PC-9 (cell line): ENCODE results near the gene AHDC1. TPM values are rescaled to one million over a fixed set of nuclear protein-coding genes. Genes with fewer than 3 reads are reported as not detected.
A peak's percentile ranks its signal among the peaks of the same experiment; 100 is the strongest.

Experiments
- BruUV-seq: library from RNA; stranded (reverse); fragments of 400-500 nt; replicated peaks from 2 replicates; lab custom pipeline; 2021; lab: Mats Ljungman, UMichigan
- CTCF ChIA-PET: fragments of 300-600 bp; sonication (Branson Sonifier 250); formaldehyde crosslinking; loops from one replicate; lab custom pipeline; 2022; ENCODE audit warnings: antibody characterized with exemption; lab: Charles Lee
- POLR2A ChIA-PET: fragments of 300-600 bp; sonication (Branson Sonifier 250); formaldehyde crosslinking; loops from one replicate; lab custom pipeline; 2022; ENCODE audit warnings: antibody characterized with exemption; ENCODE audit not compliant: unreplicated experiment; lab: Charles Lee
- DNase-seq, 2 experiments: peaks; one replicate each; pipeline versions ENCODE4 v3.0.0 to v3.0.0-alpha.2; 2015 to 2022; ENCODE audit warnings: mixed read lengths in 1 of 2
- H2AFZ ChIP-seq: fragments of 200-600 bp; sonication (generic); 2 replicates; pipeline ENCODE4 v1.8.1; 2017; ENCODE audit warnings: antibody characterized with exemption
- H3F3A ChIP-seq: fragments of 200-600 bp; sonication (generic); 2 replicates; pipeline ENCODE4 v1.8.1; 2017; ENCODE audit warnings: antibody characterized with exemption, mild to moderate bottlenecking, low read depth; ENCODE audit not compliant: insufficient read depth
- H3K27ac ChIP-seq: fragments of 200-600 bp; sonication (generic); 2 replicates; pipeline ENCODE4 v1.6.1; 2016; ENCODE audit warnings: mixed run types
- H3K27me3 ChIP-seq: fragments of 200-600 bp; sonication (generic); 2 replicates; pipeline ENCODE4 v1.6.1; 2016; ENCODE audit warnings: low read depth, mixed run types; ENCODE audit not compliant: insufficient read depth
- H3K36me3 ChIP-seq: fragments of 200-600 bp; sonication (generic); 2 replicates; pipeline ENCODE4 v1.6.1; 2016; ENCODE audit warnings: low read depth, mixed run types
- H3K4me1 ChIP-seq: fragments of 200-600 bp; sonication (generic); replicated peaks from 2 replicates; pipeline ENCODE4 v1.6.1; 2016; ENCODE audit warnings: mixed run types; ENCODE audit not compliant: insufficient read depth
- H3K4me2 ChIP-seq: fragments of 200-600 bp; sonication (generic); 2 replicates; pipeline ENCODE4 v1.6.1; 2017; ENCODE audit warnings: mixed run types
- H3K4me3 ChIP-seq: fragments of 200-600 bp; sonication (generic); 2 replicates; pipeline ENCODE4 v1.6.1; 2016; ENCODE audit warnings: mixed run types
- H3K79me2 ChIP-seq: fragments of 200-600 bp; sonication (generic); 2 replicates; pipeline ENCODE4 v1.6.1; 2017; ENCODE audit warnings: low read depth, mixed run types
- H3K9me2 ChIP-seq: fragments of 200-600 bp; sonication (generic); 2 replicates; pipeline ENCODE4 v1.8.1; 2017; ENCODE audit warnings: mild to moderate bottlenecking; ENCODE audit not compliant: insufficient read depth
- H3K9me3 ChIP-seq: fragments of 200-600 bp; sonication (generic); 2 replicates; pipeline ENCODE4 v1.8.1; 2016; ENCODE audit warnings: low read depth; ENCODE audit not compliant: insufficient read depth
- H4K20me1 ChIP-seq: fragments of 200-600 bp; sonication (generic); 2 replicates; pipeline ENCODE4 v1.8.1; 2017; ENCODE audit not compliant: insufficient read depth
- CTCF ChIP-seq: fragments of 200-600 bp; sonication (generic); conservative IDR thresholded peaks from 2 replicates; pipeline ENCODE4 v1.6.1; 2017; ENCODE audit warnings: mixed run types, antibody characterized with exemption, mild to moderate bottlenecking, moderate library complexity
- EZH2 ChIP-seq: fragments of 200-600 bp; sonication (generic); IDR thresholded peaks from 2 replicates; pipeline ENCODE4 v1.8.0; 2017; ENCODE audit warnings: antibody characterized with exemption, low read depth
- intact Hi-C: fragments of 100-400 bp; cut with micrococcal nuclease; formaldehyde crosslinking; loops from one replicate; pipeline ENCODE4 v1.10.0; 2022; ENCODE audit not compliant: unreplicated experiment
- total RNA-seq: library from RNA; stranded (reverse); gene quantifications from 2 replicates; pipeline ENCODE4 v1.2.3, GENCODE V29; 2021

Gene AHDC1
- total RNA-seq, 1 experiment from 2014 or later, result 48.8 TPM

GRCh38 chr1:27605796-27606707 is 2.1 kb upstream of the AHDC1 start:
- CTCF ChIA-PET, result interaction anchor here (0.5 to 3.6 kb wide), 8 partner anchors 11 to 488 kb away, joined by 3 to 31 read pairs (median 6); no protein-coding TSS in a partner anchor
- TF ChIP-seq CTCF (peak; percentile 90), EZH2 (no peak)
- Histone ChIP-seq H3K9me2 (no peaks in the 10 kb centered on the region), H3K4me3 (no peak overlapping the region), H2AFZ (no peak overlapping the region), H3K9me3 (no peaks in the 10 kb centered on the region), H3K4me2 (no peak overlapping the region), H3K27ac (no peak overlapping the region), H4K20me1 (peaks cover 5% of the 10 kb centered on the region), H3K79me2 (peaks cover 21% of the 10 kb centered on the region), H3K27me3 (no peaks in the 10 kb centered on the region), H3K4me1 (peaks cover 13% of the 10 kb centered on the region), H3F3A (peaks cover 3% of the 10 kb centered on the region; the same call in 1 of the 2 replicates), H3K36me3 (no peaks in the 10 kb centered on the region)
- POLR2A ChIA-PET, result interaction anchor here (0.5 kb wide), 1 partner anchor 154 kb away, joined by 19 read pairs; no protein-coding TSS in a partner anchor
- BruUV-seq, result no TSS peak
- peak in 1 of 2 experiments; percentile 33 for DNase-seq
- intact Hi-C loops, result loop anchor here (1.0 to 2.0 kb wide), 2 partner anchors 203 to 305 kb away; no protein-coding TSS in a partner anchor

GRCh38 chr1:27605300-27605766 is 1.4 kb upstream of the AHDC1 start:
- no peaks in the 10 kb centered on the region for H3K9me3 ChIP-seq
- peaks cover 13% of the 10 kb centered on the region for H3K4me1 ChIP-seq
- intact Hi-C loops, result no loop called here
- H3K27me3 ChIP-seq, result no peaks in the 10 kb centered on the region
- no peaks in the 10 kb centered on the region for H3K36me3 ChIP-seq
- BruUV-seq, result no TSS peak
- H3K79me2 ChIP-seq, result peaks cover 28% of the 10 kb centered on the region
- peaks cover 6% of the 10 kb centered on the region for H4K20me1 ChIP-seq
- peaks cover 3% of the 10 kb centered on the region; the same call in 1 of the 2 replicates for H3F3A ChIP-seq
- no peak overlapping the region for H3K4me3 ChIP-seq
- no peak overlapping the region for H3K27ac ChIP-seq
- H3K9me2 ChIP-seq, result no peaks in the 10 kb centered on the region
- H3K4me2 ChIP-seq, result no peak overlapping the region
- H2AFZ ChIP-seq, result no peak overlapping the region
- DNase-seq, result no peak
- TF ChIP-seq EZH2, result no peak
- ChIA-PET CTCF (interaction anchor here (0.5 to 3.6 kb wide), 3 partner anchors 48 to 189 kb away, joined by 3 to 31 read pairs (median 4); no protein-coding TSS in a partner anchor), POLR2A (no interaction called here)

- POLR2A ChIA-PET, result interaction anchor here (0.5 to 1.0 kb wide), 3 partner anchors 48 to 202 kb away, joined by 9 to 12 read pairs (median 10); no protein-coding TSS in a partner anchor
- intact Hi-C loops, result loop anchor here (5.0 kb wide), 1 partner anchor 187 kb away; no protein-coding TSS in a partner anchor
Observed at GRCh38 chr1:27604579-27605299, 795 bp upstream of the AHDC1 start.

More at GRCh38 chr1:27604579-27605299, 795 bp upstream of the AHDC1 start:
- H3K27ac ChIP-seq, result no peak overlapping the region
- no peaks in the 10 kb centered on the region for H3K9me3 ChIP-seq
- H3K27me3 ChIP-seq, result no peaks in the 10 kb centered on the region
- BruUV-seq, result no TSS peak
- H2AFZ ChIP-seq, result peak overlapping the region; percentile 75; the same call in 1 of the 2 replicates
- peaks cover 13% of the 10 kb centered on the region for H3K4me1 ChIP-seq
- CTCF ChIA-PET, result interaction anchor here (0.5 to 3.6 kb wide), 4 partner anchors 48 to 188 kb away, joined by 3 to 31 read pairs (median 6); no protein-coding TSS in a partner anchor
- TF ChIP-seq CTCF, result no peak
- no peak for TF ChIP-seq EZH2
- no peak for DNase-seq
- peak overlapping the region; percentile 90 for H3K4me2 ChIP-seq
- H4K20me1 ChIP-seq, result peaks cover 12% of the 10 kb centered on the region
- peak overlapping the region; percentile 71; the same call in 1 of the 2 replicates for H3K4me3 ChIP-seq
- no peaks in the 10 kb centered on the region for H3K9me2 ChIP-seq
- no peaks in the 10 kb centered on the region for H3K36me3 ChIP-seq
- H3K79me2 ChIP-seq, result peaks cover 34% of the 10 kb centered on the region
- H3F3A ChIP-seq, result peaks cover 3% of the 10 kb centered on the region; the same call in 1 of the 2 replicates
